ENCODE data around the gene RTP5. TPM values are rescaled to one million over a fixed set of nuclear protein-coding genes. Genes with fewer than 3 reads are reported as not detected.
"Not testable (repeated sequence)": the region's sequence is repeated elsewhere in the genome, so short reads cannot be mapped to it uniquely, and the experiment has no call there.

Gene RTP5
- total RNA-seq, 6 experiments from 2014 or later, result not detected

DNA sequence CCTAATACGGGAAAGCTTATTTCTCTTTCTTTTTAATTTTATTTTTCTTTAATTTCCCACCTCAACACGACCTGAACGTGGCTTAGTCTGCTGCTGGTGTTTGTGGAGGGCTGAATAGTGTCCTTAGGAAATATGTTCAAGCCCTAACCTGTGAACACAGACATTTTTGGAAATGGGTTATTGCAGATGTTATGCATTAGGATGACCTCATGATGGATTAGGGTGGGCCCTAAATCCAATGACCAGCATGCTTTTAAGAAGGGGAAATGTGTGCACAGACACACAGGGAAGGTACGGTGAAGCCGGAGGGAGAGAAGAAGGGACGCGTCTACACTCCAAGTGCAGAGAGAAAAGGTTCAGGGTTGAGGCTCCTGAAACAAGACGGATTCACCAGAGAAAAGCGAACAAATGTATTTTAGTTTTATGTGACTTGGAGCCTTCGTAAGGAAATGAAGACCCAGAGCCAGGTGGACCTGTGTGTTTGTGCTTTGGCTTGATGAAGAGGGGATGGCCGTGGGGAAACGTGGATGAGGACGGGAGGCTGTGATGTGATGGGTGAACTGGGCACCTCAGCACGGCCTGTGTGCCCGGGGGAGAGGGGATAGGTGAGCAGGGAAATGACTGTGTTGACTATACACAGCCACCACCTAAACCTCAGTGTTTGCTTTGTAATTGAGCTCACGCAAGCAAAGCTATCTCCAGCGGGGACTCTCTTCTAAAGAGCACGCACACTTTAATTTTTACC lies 37.5 kb downstream of the RTP5 start:
- TF ChIP-seq, protein P1, sequence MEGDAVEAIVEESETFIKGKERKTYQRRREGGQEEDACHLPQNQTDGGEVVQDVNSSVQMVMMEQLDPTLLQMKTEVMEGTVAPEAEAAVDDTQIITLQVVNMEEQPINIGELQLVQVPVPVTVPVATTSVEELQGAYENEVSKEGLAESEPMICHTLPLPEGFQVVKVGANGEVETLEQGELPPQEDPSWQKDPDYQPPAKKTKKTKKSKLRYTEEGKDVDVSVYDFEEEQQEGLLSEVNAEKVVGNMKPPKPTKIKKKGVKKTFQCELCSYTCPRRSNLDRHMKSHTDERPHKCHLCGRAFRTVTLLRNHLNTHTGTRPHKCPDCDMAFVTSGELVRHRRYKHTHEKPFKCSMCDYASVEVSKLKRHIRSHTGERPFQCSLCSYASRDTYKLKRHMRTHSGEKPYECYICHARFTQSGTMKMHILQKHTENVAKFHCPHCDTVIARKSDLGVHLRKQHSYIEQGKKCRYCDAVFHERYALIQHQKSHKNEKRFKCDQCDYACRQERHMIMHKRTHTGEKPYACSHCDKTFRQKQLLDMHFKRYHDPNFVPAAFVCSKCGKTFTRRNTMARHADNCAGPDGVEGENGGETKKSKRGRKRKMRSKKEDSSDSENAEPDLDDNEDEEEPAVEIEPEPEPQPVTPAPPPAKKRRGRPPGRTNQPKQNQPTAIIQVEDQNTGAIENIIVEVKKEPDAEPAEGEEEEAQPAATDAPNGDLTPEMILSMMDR (IDR thresholded peaks at IDR 0.05), result no peak
- DNase-seq, result no peak
- H3K36me3 Mint-ChIP-seq (ENCODE audit: low read depth), result peaks cover 11% of the 10 kb centered on the region; the same call in 1 of the 2 replicates
- H3K4me1 Mint-ChIP-seq (ENCODE audit: low read depth), result no peaks in the 10 kb centered on the region
- peaks cover 5% of the 10 kb centered on the region for H3K9me3 Mint-ChIP-seq
- H3K4me3 Mint-ChIP-seq, result no peak overlapping the region
- peaks cover 2% of the 10 kb centered on the region for H3K27me3 Mint-ChIP-seq (ENCODE audit: insufficient read depth)
- H3K27ac Mint-ChIP-seq, result no peak overlapping the region

DNA sequence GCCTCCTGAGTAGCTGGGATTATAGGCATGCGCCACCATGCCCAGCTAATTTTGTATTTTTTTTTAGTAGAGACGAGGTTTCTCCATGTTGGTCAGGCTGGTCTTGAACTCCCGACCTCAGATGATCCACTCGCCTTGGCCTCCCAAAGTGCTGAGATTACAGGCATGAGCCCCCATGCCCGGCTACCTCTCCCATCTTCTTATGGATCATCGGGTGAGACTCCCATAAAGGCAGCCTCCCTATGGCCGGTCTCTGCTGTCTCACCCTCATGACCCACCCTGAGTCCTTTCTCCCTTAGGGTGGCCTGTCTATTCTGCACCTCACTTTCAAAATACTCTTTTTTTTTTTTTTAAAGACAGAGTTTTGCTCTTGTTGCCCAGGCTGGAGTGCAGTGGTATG lies 38.3 kb downstream of the RTP5 start:
- peaks cover 16% of the 10 kb centered on the region; the same call in 1 of the 2 replicates for H3K36me3 Mint-ChIP-seq (ENCODE audit: low read depth)
- H3K9me3 Mint-ChIP-seq; DNase-seq; H3K4me1 Mint-ChIP-seq (ENCODE audit: low read depth); H3K27me3 Mint-ChIP-seq (ENCODE audit: insufficient read depth); H3K4me3 Mint-ChIP-seq; H3K27ac Mint-ChIP-seq: not testable (repeated sequence)

DNA sequence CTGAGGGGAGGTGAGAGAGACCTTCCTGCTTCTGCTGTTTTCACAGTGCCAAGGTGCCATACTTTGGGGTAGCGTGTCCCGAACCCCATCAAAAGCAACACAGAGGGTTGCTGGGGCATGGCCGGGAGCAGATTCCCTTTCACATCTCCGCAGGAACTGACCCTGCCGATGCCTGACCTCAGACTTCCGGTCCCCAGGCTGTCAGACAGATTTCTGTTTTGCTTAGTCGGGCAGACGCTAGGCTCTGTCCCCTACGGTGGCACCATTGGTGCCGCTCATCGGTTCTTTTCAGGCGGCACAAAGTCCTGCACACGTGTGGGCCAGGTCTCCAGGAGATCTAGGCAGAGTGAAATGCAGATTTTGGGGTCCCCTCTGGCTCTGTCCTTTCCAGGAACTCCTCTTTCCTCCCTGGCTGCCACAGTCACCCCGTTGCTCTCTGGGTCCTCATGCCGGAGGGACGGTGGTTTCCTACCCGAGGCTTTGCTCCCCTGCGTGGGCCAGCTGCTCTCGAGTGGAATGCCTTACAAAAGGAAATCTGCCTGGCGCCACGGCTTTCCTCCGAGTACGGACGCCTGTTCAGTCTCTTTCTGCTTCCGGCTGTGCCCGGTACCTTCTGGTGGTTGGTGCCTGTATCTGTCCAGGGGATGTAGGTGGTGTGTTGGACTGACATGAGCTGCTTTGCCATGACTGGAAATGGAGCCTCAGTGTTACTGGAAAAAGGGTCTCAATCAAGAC lies 39.3 kb downstream of the RTP5 start:
- H3K4me3 Mint-ChIP-seq, result no peak overlapping the region
- no peak overlapping the region for H3K27ac Mint-ChIP-seq
- TF ChIP-seq, protein P1 (IDR thresholded peaks at IDR 0.05), result no peak
- peaks cover 24% of the 10 kb centered on the region for H3K36me3 Mint-ChIP-seq (ENCODE audit: low read depth)
- no peaks in the 10 kb centered on the region for H3K4me1 Mint-ChIP-seq (ENCODE audit: low read depth)
- H3K27me3 Mint-ChIP-seq (ENCODE audit: insufficient read depth), result peaks cover 2% of the 10 kb centered on the region
- DNase-seq, result no peak
- H3K9me3 Mint-ChIP-seq, result peaks cover 18% of the 10 kb centered on the region

DNA sequence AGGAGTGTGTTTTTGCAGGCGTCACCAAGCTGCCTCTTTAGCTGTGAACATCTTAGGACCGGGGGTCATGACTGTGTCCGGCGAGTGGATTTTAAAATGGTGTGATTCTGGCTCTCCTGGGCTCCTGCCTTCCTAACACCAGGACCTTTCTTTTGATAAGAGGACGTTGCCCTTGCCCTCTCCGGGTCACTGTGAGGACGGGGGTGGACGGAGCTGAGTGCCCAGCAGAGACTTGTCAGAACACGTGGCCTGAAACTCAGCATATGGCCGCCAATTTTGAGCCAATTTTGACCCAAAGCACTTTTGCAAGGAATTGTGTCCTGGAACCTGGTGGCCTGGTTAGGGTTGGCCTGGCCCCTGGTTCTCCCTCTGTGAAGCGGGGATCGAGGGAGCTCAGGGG lies 40.2 kb downstream of the RTP5 start:
- no peaks in the 10 kb centered on the region for H3K4me1 Mint-ChIP-seq (ENCODE audit: low read depth)
- H3K27me3 Mint-ChIP-seq (ENCODE audit: insufficient read depth), result peaks cover 2% of the 10 kb centered on the region
- peaks cover 24% of the 10 kb centered on the region for H3K36me3 Mint-ChIP-seq (ENCODE audit: low read depth)
- no peak overlapping the region for H3K4me3 Mint-ChIP-seq
- H3K9me3 Mint-ChIP-seq, result peaks cover 21% of the 10 kb centered on the region
- DNase-seq, result no peak
- TF ChIP-seq, protein P1 (IDR thresholded peaks at IDR 0.05), result no peak
- H3K27ac Mint-ChIP-seq, result no peak overlapping the region

DNA sequence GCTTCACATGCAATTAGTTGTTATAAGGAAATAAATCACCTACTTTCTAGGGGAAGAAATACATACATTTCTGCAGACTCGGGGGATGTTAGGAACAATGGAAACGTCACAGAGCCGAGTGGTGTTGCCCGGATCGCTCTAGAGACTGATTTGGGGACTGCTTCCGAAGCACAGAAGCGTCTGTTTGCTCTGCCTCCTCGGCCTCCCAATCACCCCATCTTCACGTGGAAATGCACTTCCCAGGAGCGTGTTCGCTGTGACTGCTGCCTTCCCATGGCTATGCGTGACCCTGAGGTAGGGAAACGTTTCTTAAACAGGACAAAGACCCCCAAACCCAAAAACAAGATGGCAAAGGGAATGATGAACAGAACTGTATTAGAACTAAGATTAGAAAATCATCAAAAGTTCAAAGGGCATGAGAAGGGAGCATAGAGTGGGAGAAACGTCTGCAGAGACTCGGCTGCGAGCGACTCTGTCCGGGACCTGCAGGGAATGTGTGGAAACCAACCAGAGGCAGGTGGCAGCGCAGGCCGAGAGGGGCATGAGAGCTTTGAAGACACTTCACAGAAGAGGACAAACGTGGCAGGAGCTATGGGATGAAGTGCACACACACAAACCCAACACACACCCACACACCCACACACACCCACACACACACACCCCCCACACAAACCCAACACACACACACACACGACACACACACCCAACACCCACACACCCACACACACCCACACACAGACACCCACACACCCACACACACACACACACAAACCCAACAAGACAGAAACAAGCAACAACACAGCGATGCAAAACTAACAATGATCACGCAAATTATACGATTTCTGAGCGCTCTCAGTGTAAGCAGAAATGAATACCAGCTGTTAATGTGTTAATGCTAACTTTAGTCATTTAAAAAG lies 41.3 kb downstream of the RTP5 start:
- Mint-ChIP-seq H3K36me3 (ENCODE audit: low read depth) (peaks cover 24% of the 10 kb centered on the region), H3K4me1 (ENCODE audit: low read depth) (no peaks in the 10 kb centered on the region; the same call in 1 of the 2 replicates), H3K9me3 (peaks cover 21% of the 10 kb centered on the region), H3K27me3 (ENCODE audit: insufficient read depth) (peaks cover 2% of the 10 kb centered on the region), H3K27ac (no peak overlapping the region), H3K4me3 (no peak overlapping the region)
- TF ChIP-seq, protein P1 (IDR thresholded peaks at IDR 0.05), result no peak
- no peak for DNase-seq

Measured in HFFc6 (cell line).